Caki2 (cell line): ENCODE data around the gene FAM217A. TPM values are rescaled to one million over a fixed set of nuclear protein-coding genes. Genes with fewer than 3 reads are reported as not detected.

Experiments used
- DNase-seq: peaks from one replicate; pipeline ENCODE4 v3.0.0-alpha.2; 2015; ENCODE audit warnings: low read depth
- in situ Hi-C: cut with HindIII; loops from 2 replicates; pipeline ENCODE4 v1.10.0; 2016; ENCODE audit warnings: low sequenced_read_pairs, low pct_unique_long_range_greater_than_20kb, mixed read lengths
- total RNA-seq: library from RNA; depleted of rRNA; stranded (reverse); fragments of >200 nt; shearing (Covaris generic); gene quantifications from 2 replicates; pipeline ENCODE4 v1.2.3, GENCODE V29; 2014; ENCODE audit warnings: low replicate concordance; rRNA removed

FAM217A gene
- total RNA-seq, 1 experiment from 2014 or later = not detected

DNA sequence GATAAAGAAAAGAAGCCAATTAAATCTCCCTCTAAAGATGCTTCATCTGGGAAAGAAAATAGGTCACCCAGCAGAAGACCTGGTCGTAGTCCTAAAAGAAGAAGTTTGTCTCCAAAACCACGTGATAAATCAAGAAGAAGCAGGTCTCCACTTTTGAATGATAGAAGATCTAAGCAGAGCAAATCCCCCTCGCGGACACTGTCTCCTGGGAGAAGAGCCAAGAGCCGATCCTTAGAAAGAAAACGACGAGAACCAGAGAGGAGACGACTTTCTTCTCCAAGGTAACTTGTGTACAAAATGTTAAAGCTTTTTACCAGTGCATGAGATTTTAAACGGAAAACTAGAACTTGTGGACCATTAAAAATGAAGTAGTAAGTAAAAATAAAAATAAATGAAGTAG lies 46.5 kb downstream of the FAM217A start:
- no peak for DNase-seq
- in situ Hi-C loops = no loop called here

DNA sequence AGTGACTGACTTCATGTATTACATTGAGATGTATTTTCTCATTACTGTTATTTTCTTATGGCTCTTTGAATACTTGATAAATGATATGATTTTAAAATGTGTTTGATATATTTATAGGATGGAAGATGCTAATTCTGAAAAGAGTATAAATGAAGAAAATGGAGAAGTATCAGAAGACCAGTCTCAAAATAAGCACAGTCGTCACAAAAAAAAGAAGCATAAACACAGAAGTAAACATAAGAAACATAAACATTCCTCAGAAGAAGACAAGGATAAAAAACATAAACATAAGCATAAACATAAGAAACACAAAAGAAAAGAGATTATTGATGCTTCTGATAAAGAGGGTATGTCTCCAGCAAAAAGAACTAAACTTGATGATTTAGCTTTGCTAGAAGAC lies 47.5 kb downstream of the FAM217A start:
- in situ Hi-C loops = no loop called here

GRCh38 chr6:4030669-4031068 lies 48.3 kb downstream of the FAM217A start:
- in situ Hi-C loops = no loop called here
- no peak for DNase-seq

More for the DNA sequence above, 47.5 kb downstream of the FAM217A start:
- no peak for DNase-seq

GRCh38 chr6:4029687-4030086 lies 49.2 kb downstream of the FAM217A start:
- no peak for DNase-seq
- in situ Hi-C loops = no loop called here

DNA sequence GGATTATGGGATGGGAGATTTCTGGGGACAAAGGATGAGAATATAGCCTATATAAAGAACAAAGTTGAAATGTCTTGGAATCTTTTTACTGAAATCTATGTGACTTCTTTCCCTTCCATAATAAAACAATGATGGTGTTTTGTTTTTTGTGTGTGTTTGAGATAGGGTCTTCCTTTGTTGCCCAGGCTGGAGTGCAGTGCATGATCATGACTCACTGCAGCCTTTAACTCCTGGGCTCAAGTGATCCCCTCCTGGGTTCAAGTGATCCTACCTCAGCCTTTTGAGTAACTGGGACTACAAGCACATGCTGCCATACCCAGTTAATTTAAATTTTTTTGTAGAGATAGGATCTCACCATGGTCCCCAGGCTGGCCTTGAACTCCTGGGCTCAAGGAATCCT lies 50.9 kb downstream of the FAM217A start:
- in situ Hi-C loops = no loop called here
- DNase-seq = no peak

DNA sequence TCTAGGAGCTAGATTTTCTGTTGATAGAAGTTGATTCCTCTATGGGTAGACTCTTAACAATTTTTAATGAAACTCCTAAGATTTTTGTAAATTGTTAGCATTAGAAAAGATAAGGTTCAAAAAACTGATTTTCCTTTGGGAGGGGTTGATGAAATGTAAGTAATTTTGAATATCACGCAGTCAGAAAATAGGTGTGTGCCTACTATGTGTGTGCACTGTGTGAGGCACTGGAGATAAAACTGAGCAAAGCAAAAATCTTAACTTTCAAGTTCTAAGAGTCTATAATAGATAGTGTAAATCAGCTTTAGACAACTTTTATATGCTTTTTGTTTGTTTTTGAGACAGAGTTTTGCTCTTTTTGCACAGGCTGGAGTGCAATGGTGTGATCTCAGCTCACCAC lies 53.3 kb downstream of the FAM217A start:
- in situ Hi-C loops = no loop called here

GRCh38 chr6:4023240-4023639 lies 55.7 kb downstream of the FAM217A start:
- in situ Hi-C loops = no loop called here
- DNase-seq = no peak

More for the DNA sequence above, 53.3 kb downstream of the FAM217A start:
- no peak for DNase-seq

DNA sequence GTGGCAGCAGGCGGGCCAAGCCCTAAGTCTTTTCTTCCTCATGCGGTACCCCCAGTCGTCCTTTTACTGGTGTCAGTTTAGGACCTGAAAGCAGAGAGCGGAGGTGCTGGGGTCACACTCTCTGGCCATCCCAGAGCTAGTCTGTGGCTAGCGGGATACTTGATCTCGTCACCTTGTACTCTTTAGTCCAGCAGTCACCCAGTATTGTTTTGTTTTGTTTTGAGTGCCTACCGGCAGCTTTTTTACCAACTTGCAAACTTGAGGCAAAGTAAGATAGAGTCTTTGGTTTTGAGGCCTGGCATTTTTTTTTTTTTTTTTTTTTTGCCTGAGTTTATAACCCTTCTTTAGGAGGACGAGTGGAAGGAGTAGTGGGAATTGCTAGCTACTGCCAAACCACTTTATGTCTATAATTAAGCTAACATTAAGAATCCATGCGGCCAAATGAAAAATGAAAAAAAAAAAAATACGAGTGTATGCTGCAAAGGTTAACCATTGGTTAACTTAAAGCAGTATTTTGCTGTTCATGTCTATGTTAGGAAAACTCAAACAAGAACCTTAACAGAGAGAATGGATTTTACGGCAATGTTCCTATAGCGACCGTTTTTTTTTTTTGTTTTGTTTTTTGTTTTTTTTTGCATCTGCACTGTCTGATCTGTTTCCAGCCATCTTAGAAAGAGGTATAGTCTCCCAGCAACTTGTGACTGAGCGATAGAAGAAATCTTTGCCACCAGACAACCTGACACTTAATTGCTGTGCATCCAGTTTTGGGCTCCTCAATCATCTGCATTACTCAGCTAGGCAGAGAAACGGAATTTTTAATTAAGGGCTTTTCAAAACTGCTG lies 56.9 kb downstream of the FAM217A start:
- in situ Hi-C loops = no loop called here
- DNase-seq = peak; percentile 16

- in situ Hi-C loops = no loop called here
- DNase-seq = peak; percentile 97
Measured at GRCh38 chr6:4021133-4021853, 57.6 kb downstream of the FAM217A start.

DNA sequence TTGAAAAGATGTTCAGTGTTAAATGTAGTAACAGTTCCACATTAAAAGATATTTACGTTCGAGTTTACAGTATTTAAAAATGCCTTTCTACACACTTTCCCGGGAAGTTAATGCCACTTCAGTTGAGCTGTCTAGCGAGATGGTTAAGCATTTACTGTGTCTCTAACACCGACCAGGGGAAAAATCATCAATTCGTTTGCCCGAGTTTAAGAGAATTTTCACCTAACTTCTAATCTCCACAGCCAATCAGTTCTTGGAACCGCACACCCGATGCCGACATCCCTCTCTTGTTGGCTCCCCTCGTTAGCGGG lies 58.2 kb downstream of the FAM217A start:
- no peak for DNase-seq
- in situ Hi-C loops = no loop called here

GRCh38 chr6:4018924-4019236 lies 60.1 kb downstream of the FAM217A start:
- DNase-seq = no peak
- in situ Hi-C loops = no loop called here

Other genes with a start within 250 kb of the FAM217A start
- 34.0 and 42.6 TPM in 2 replicates for gene FAM50B, start 229.8 kb downstream of the FAM217A start, total RNA-seq
- gene ECI2, start 56.4 kb upstream of the FAM217A start, total RNA-seq = 74.5 and 81.0 TPM in 2 replicates